Measurements from ENCODE around the gene ANKRD60. TPM values are rescaled to one million over a fixed set of nuclear protein-coding genes. Genes with fewer than 3 reads are reported as not detected.

Gene ANKRD60
- total RNA-seq, 1 donor from 2014 or later, result not detected

GRCh38 chr20:58195047-58195446, 33.4 kb downstream of the ANKRD60 start:
- DNase-seq (ENCODE audit: low read depth in 2 of 2), result no peak

- DNase-seq (ENCODE audit: low read depth in 2 of 2), result no peak
These were observed 34.2 kb downstream of the ANKRD60 start for GRCh38 chr20:58194175-58194791.

- no peak for DNase-seq (ENCODE audit: low read depth in 2 of 2)
These were observed 35.9 kb downstream of the ANKRD60 start for GRCh38 chr20:58192567-58192966.

- DNase-seq (ENCODE audit: low read depth in 2 of 2), result no peak
These were observed 36.4 kb downstream of the ANKRD60 start for GRCh38 chr20:58192065-58192464.

- no peak for DNase-seq (ENCODE audit: low read depth in 2 of 2)
These were observed 39.9 kb downstream of the ANKRD60 start for GRCh38 chr20:58188527-58188926.

GRCh38 chr20:58184984-58185383, 43.5 kb downstream of the ANKRD60 start:
- DNase-seq (ENCODE audit: low read depth in 2 of 2), result no peak

- no peak for DNase-seq (ENCODE audit: low read depth in 2 of 2)
These were observed 44.4 kb downstream of the ANKRD60 start for GRCh38 chr20:58184063-58184462.

- no peak for DNase-seq (ENCODE audit: low read depth in 2 of 2)
These were observed 45.8 kb downstream of the ANKRD60 start for GRCh38 chr20:58182521-58183140.

- DNase-seq (ENCODE audit: low read depth in 2 of 2), result peak in 1 of 2 donors; percentile 18
These were observed 48.9 kb downstream of the ANKRD60 start for GRCh38 chr20:58179432-58180099.

GRCh38 chr20:58179083-58179431, 49.4 kb downstream of the ANKRD60 start:
- DNase-seq (ENCODE audit: low read depth in 2 of 2), result no peak

- no peak for DNase-seq (ENCODE audit: low read depth in 2 of 2)
These were observed 50.7 kb downstream of the ANKRD60 start for GRCh38 chr20:58177799-58178198.

- no peak for DNase-seq (ENCODE audit: low read depth in 2 of 2)
These were observed 52.6 kb downstream of the ANKRD60 start for GRCh38 chr20:58175836-58176235.

GRCh38 chr20:58175425-58175824, 53.0 kb downstream of the ANKRD60 start:
- DNase-seq (ENCODE audit: low read depth in 2 of 2), result no peak

- no peak for DNase-seq (ENCODE audit: low read depth in 2 of 2)
These were observed 53.7 kb downstream of the ANKRD60 start for GRCh38 chr20:58174708-58175280.

- no peak for DNase-seq (ENCODE audit: low read depth in 2 of 2)
These were observed 54.3 kb downstream of the ANKRD60 start for GRCh38 chr20:58173930-58174707.

- DNase-seq (ENCODE audit: low read depth in 2 of 2), result no peak
These were observed 55.4 kb downstream of the ANKRD60 start for GRCh38 chr20:58173091-58173490.

- no peak for DNase-seq (ENCODE audit: low read depth in 2 of 2)
These were observed 56.5 kb downstream of the ANKRD60 start for GRCh38 chr20:58171796-58172425.

- no peak for DNase-seq (ENCODE audit: low read depth in 2 of 2)
These were observed 59.0 kb downstream of the ANKRD60 start for GRCh38 chr20:58169450-58169849.

- DNase-seq (ENCODE audit: low read depth in 2 of 2), result no peak
These were observed 59.6 kb downstream of the ANKRD60 start for GRCh38 chr20:58168843-58169242.

- no peak for DNase-seq (ENCODE audit: low read depth in 2 of 2)
These were observed 60.7 kb downstream of the ANKRD60 start for GRCh38 chr20:58167759-58168158.
